Stimulated activated naive B cell treated with anti-CD40 and anti-IgM and Interleukin-4, amounts not matched to agents 10 μg/mL and 1 μg/mL and 100 μg/mL, for 72 hours (primary cell): ENCODE data around the gene ZNF782.

Experiments used
- ATAC-seq, 2 donors: fragments of 150-1000 bp; cut with Tn5 transposase; replicated peaks; 2 replicates each; pipeline ENCODE4 v1.10.0; 2021; ENCODE audit warnings: moderate library complexity in 1 of 2
- DNase-seq: peaks from one replicate; pipeline ENCODE4 v3.0.0; 2021
- H3K27ac Mint-ChIP-seq: one replicate; pipeline ENCODE4 v1.8.0; 2022; ENCODE audit warnings: mild to moderate bottlenecking, mixed read lengths
- H3K27me3 Mint-ChIP-seq, 2 donors: one replicate each; pipeline ENCODE4 v1.8.0; 2022; ENCODE audit warnings: mixed read lengths in 2 of 2
- H3K36me3 Mint-ChIP-seq, 2 donors: one replicate each; pipeline ENCODE4 v1.8.0; 2022; ENCODE audit warnings: mixed read lengths in 2 of 2, mild to moderate bottlenecking in 1 of 2
- H3K4me1 Mint-ChIP-seq, 2 donors: one replicate each; pipeline ENCODE4 v1.8.0; 2022; ENCODE audit warnings: mixed read lengths in 2 of 2, mild to moderate bottlenecking in 1 of 2
- H3K4me3 Mint-ChIP-seq, 2 donors: one replicate each; pipeline ENCODE4 v1.8.0; 2022; ENCODE audit warnings: mild to moderate bottlenecking in 2 of 2, mixed read lengths in 2 of 2, moderate library complexity in 1 of 2
- H3K9me3 Mint-ChIP-seq, 2 donors: one replicate each; pipeline ENCODE4 v1.8.0; 2022; ENCODE audit warnings: mixed read lengths in 2 of 2, mild to moderate bottlenecking in 1 of 2

ZNF782 gene

GRCh38 chr9:96784021-96784420, 70.3 kb downstream of the ZNF782 start:
- Mint-ChIP-seq H3K27me3 (no peaks in the 10 kb centered on the region), H3K4me1 (peaks cover 3 to 13% of the 10 kb centered on the region in 2 donors), H3K27ac (no peak overlapping the region), H3K9me3 (peaks cover 9 to 20% of the 10 kb centered on the region in 2 donors), H3K4me3 (no peak overlapping the region), H3K36me3 (peaks cover 12 to 42% of the 10 kb centered on the region in 2 donors)
- ATAC-seq, result no peak
- DNase-seq, result no peak

- Mint-ChIP-seq H3K36me3 (peaks cover 4 to 33% of the 10 kb centered on the region in 2 donors), H3K4me1 (peaks cover 6 to 22% of the 10 kb centered on the region in 2 donors), H3K27me3 (no peaks in the 10 kb centered on the region), H3K27ac (no peak overlapping the region), H3K4me3 (no peak overlapping the region), H3K9me3 (peaks cover 6 to 16% of the 10 kb centered on the region in 2 donors)
- no peak for ATAC-seq
- DNase-seq, result no peak
These were observed 72.1 kb downstream of the ZNF782 start for GRCh38 chr9:96782235-96782634.

DNA sequence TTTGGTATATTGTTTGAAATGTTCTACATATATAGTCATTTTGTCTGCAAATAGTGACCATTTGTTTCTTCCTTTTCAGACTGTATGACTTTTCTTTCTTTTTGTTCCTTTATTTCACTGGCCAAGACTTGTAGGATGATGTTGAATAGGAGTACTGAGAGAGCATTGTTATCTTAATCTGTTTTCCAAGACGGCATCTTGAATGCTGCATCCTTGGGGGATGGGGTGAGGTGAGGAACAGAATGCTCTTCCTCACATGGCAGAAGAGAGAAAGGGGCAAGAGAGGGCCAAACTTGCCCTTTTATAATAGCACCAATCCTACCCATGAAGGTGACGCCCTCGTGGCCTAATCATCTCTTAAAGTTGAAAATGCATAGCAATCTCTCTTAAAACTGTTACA, 72.8 kb downstream of the ZNF782 start:
- H3K9me3 Mint-ChIP-seq, result peaks cover 6 to 16% of the 10 kb centered on the region in 2 donors
- H3K4me3 Mint-ChIP-seq, result no peak overlapping the region
- peaks cover 4 to 28% of the 10 kb centered on the region in 2 donors for H3K36me3 Mint-ChIP-seq
- ATAC-seq, result no peak
- no peak overlapping the region for H3K27ac Mint-ChIP-seq
- peaks cover 7 to 27% of the 10 kb centered on the region in 2 donors for H3K4me1 Mint-ChIP-seq
- DNase-seq, result no peak
- H3K27me3 Mint-ChIP-seq, result no peaks in the 10 kb centered on the region

DNA sequence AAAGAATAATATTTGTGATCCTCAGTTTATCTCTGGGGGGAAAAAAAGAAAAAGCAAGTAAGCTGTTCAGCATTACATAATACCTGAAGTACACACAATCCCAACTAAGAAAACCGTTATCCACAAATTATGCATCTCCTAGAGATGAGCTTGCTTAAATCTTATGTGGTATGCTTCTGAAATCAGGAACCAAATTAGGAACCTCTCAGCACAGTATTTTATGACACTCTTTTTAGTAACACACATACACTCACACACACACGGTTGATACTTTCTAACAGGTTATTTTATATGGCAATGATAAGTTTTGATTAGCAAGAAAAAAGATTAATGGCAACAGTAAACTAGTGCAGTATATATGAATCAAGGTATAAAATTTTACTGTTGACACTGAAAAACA, 75.2 kb downstream of the ZNF782 start:
- ATAC-seq (no peak), DNase-seq (no peak)
- Mint-ChIP-seq H3K27me3 (no peaks in the 10 kb centered on the region), H3K4me1 (peaks cover 7 to 27% of the 10 kb centered on the region in 2 donors), H3K27ac (no peak overlapping the region), H3K36me3 (peaks cover 10 to 30% of the 10 kb centered on the region in 2 donors), H3K4me3 (no peak overlapping the region), H3K9me3 (peaks cover 6 to 14% of the 10 kb centered on the region in 2 donors)

- H3K9me3 Mint-ChIP-seq, result peaks cover 6 to 7% of the 10 kb centered on the region in 2 donors
- H3K36me3 Mint-ChIP-seq, result peaks cover 23 to 30% of the 10 kb centered on the region in 2 donors
- peaks cover 7 to 26% of the 10 kb centered on the region in 2 donors for H3K4me1 Mint-ChIP-seq
- peak; percentile 70 to 73 for ATAC-seq
- H3K27me3 Mint-ChIP-seq, result no peaks in the 10 kb centered on the region
- peak overlapping the region; percentile 97 for H3K27ac Mint-ChIP-seq
- H3K4me3 Mint-ChIP-seq, result peak overlapping the region; percentile 97 to 99
- no peak for DNase-seq
These were observed 76.9 kb downstream of the ZNF782 start for GRCh38 chr9:96777426-96777864.

GRCh38 chr9:96771124-96771523, 83.2 kb downstream of the ZNF782 start:
- H3K36me3 Mint-ChIP-seq, result peaks cover 72 to 84% of the 10 kb centered on the region in 2 donors
- H3K9me3 Mint-ChIP-seq, result peaks cover 21 to 27% of the 10 kb centered on the region in 2 donors
- DNase-seq (no peak), ATAC-seq (no peak)
- no peaks in the 10 kb centered on the region for H3K27me3 Mint-ChIP-seq
- no peaks in the 10 kb centered on the region for H3K4me1 Mint-ChIP-seq
- H3K4me3 Mint-ChIP-seq, result no peak overlapping the region
- H3K27ac Mint-ChIP-seq, result no peak overlapping the region

GRCh38 chr9:96769989-96770388, 84.3 kb downstream of the ZNF782 start:
- DNase-seq, result no peak
- no peak overlapping the region for H3K4me3 Mint-ChIP-seq

More at GRCh38 chr9:96769989-96770388, 84.3 kb downstream of the ZNF782 start:
- H3K27ac Mint-ChIP-seq, result no peak overlapping the region
- H3K4me1 Mint-ChIP-seq, result no peaks in the 10 kb centered on the region
- no peak for ATAC-seq
- no peaks in the 10 kb centered on the region for H3K27me3 Mint-ChIP-seq
- H3K36me3 Mint-ChIP-seq, result peaks cover 83 to 94% of the 10 kb centered on the region in 2 donors
- H3K9me3 Mint-ChIP-seq, result peaks cover 21 to 30% of the 10 kb centered on the region in 2 donors
